ENCODE results near the gene MYOG. TPM values are rescaled to one million over a fixed set of nuclear protein-coding genes. Genes with fewer than 3 reads are reported as not detected.

Gene MYOG
- total RNA-seq, 4 donors from 2014 or later = not detected

DNA sequence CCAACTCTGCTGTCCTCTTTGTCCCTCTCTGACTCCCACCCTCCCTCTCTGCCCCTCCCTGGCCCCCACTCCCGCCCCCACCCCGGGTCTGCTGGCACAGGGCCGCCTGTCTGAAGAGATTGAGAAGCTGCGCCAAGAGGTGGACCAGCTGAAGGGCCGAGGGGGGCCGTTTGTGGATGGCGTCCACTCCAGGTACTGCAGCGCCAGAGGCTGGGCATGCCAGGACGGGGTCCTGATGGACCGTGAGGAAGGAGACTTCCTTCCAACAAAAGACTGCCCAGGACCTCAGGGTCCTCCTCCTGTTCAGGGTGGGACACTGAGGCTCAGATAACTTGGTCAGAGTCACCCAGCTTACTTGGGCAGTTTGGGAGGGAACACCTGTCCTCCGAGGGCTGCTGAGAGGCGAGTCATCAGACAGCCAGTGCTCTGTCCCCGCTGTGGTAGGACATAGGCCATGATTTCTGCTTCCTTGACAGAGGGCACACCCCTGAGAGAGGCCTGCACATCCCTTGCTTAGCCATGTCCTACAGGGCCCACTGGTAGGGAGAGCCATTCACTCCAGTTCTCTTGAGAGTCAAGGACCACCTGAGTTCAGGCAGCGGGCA lies 36.1 kb downstream of the MYOG start:
- Histone ChIP-seq H3K4me1 (no peaks in the 10 kb centered on the region), H3K9me3 (no peaks in the 10 kb centered on the region), H3K4me3 (no peak overlapping the region), H3K27me3 (no peaks in the 10 kb centered on the region), H3K36me3 (no peaks in the 10 kb centered on the region), H3K27ac (no peak overlapping the region)
- DNase-seq (ENCODE audit: low spot score in 2 of 2) = no peak
- TF ChIP-seq, protein P1, sequence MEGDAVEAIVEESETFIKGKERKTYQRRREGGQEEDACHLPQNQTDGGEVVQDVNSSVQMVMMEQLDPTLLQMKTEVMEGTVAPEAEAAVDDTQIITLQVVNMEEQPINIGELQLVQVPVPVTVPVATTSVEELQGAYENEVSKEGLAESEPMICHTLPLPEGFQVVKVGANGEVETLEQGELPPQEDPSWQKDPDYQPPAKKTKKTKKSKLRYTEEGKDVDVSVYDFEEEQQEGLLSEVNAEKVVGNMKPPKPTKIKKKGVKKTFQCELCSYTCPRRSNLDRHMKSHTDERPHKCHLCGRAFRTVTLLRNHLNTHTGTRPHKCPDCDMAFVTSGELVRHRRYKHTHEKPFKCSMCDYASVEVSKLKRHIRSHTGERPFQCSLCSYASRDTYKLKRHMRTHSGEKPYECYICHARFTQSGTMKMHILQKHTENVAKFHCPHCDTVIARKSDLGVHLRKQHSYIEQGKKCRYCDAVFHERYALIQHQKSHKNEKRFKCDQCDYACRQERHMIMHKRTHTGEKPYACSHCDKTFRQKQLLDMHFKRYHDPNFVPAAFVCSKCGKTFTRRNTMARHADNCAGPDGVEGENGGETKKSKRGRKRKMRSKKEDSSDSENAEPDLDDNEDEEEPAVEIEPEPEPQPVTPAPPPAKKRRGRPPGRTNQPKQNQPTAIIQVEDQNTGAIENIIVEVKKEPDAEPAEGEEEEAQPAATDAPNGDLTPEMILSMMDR (IDR thresholded peaks at IDR 0.05) = no peak
- TF ChIP-seq POLR2AphosphoS5 (IDR thresholded peaks at IDR 0.05) (no peak), EP300 (IDR thresholded peaks at IDR 0.05) (no peak), POLR2A (IDR thresholded peaks at IDR 0.05) (no peak)
- WGBS = 85% methylated on average over 11 of the region's 14 CpGs

DNA sequence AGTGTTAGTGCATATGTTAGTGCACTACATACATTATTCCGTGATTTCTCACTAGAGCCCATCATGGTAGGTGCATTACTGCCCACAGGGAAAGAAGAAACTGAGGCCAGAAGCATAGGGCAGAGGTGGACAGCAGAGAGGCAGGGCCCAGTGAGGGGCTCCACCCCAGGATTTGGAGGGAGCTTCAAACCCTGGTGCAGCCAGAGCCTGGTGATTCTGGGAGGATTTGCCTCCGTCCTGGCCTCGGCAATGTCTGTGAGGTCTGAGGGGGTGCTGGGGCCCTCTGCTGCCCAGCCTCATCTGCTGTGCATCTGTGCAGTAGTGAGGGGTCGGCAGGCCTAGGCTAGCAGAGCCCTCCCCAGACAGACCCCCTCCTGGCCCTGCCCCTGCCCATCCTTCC lies 36.7 kb downstream of the MYOG start:
- Histone ChIP-seq H3K27ac (no peak overlapping the region), H3K36me3 (no peaks in the 10 kb centered on the region), H3K4me1 (no peaks in the 10 kb centered on the region), H3K27me3 (no peaks in the 10 kb centered on the region), H3K4me3 (no peak overlapping the region), H3K9me3 (no peaks in the 10 kb centered on the region)
- WGBS = 75% methylated on average over 3 of the region's 4 CpGs
- DNase-seq (ENCODE audit: low spot score in 2 of 2) = no peak
- TF ChIP-seq EP300 (IDR thresholded peaks at IDR 0.05) (no peak), POLR2AphosphoS5 (IDR thresholded peaks at IDR 0.05) (no peak), POLR2A (IDR thresholded peaks at IDR 0.05) (no peak)
- TF ChIP-seq, protein P1 (IDR thresholded peaks at IDR 0.05) = no peak

DNA sequence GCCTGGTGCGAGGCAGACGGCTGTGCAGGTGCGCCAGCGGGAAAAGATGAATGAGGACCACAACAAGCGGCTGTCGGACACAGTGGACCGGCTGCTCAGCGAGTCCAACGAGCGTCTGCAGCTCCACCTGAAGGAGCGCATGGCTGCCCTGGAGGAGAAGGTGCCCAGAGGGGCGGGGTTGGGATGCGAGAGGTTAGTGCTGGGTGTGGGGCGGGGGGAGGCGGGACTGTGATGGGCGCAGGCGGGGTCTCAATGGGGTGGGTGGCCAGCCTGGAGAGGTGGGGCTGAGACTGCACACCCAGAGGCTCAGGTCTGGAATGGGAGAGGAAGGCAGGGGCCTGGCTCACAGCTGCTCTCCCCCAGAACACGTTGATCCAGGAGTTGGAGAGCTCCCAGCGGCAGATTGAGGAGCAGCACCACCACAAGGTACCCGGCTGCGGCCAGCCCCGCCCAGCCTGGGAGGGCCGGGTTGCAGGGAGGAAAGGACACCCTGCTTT lies 37.2 kb downstream of the MYOG start:
- 63% methylated on average over 21 of the region's 23 CpGs for WGBS
- no peaks in the 10 kb centered on the region for H3K4me1 ChIP-seq
- H3K36me3 ChIP-seq = no peaks in the 10 kb centered on the region
- no peak overlapping the region for H3K4me3 ChIP-seq
- TF ChIP-seq EP300 (IDR thresholded peaks at IDR 0.05) (no peak), POLR2A (IDR thresholded peaks at IDR 0.05) (no peak), POLR2AphosphoS5 (IDR thresholded peaks at IDR 0.05) (no peak)
- TF ChIP-seq, protein P1 (IDR thresholded peaks at IDR 0.05) = no peak
- no peak for DNase-seq (ENCODE audit: low spot score in 2 of 2)
- H3K27me3 ChIP-seq = no peaks in the 10 kb centered on the region
- no peak overlapping the region for H3K27ac ChIP-seq
- H3K9me3 ChIP-seq = no peaks in the 10 kb centered on the region

DNA sequence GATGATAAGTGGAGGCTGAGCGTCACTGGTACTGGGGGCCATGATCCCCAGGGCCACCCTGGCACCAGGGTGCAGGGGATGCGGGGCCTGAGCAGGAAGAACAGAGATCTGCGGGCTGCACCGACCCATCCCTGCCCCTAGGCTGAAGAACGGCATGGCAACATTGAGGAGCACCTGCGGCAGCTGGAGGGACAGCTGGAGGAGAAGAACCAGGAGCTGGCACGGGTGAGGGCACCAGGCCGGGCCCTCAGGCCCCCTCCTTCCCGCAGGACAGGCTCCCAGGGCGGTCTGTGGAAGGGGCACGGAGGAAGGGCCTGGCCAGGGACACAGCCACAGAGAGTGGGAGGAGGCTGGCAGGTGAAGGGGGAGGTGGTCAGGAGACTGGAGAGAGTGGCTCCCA lies 37.7 kb downstream of the MYOG start:
- no peaks in the 10 kb centered on the region for H3K4me1 ChIP-seq
- H3K36me3 ChIP-seq = no peaks in the 10 kb centered on the region
- TF ChIP-seq POLR2AphosphoS5 (IDR thresholded peaks at IDR 0.05) (no peak), POLR2A (IDR thresholded peaks at IDR 0.05) (no peak), EP300 (IDR thresholded peaks at IDR 0.05) (no peak)
- TF ChIP-seq, protein P1 (IDR thresholded peaks at IDR 0.05) = no peak
- no peak for DNase-seq (ENCODE audit: low spot score in 2 of 2)
- H3K9me3 ChIP-seq = no peaks in the 10 kb centered on the region
- no peak overlapping the region for H3K4me3 ChIP-seq
- H3K27me3 ChIP-seq = no peaks in the 10 kb centered on the region
- no peak overlapping the region for H3K27ac ChIP-seq
- WGBS = 74% methylated on average over 11 of the region's 11 CpGs

DNA sequence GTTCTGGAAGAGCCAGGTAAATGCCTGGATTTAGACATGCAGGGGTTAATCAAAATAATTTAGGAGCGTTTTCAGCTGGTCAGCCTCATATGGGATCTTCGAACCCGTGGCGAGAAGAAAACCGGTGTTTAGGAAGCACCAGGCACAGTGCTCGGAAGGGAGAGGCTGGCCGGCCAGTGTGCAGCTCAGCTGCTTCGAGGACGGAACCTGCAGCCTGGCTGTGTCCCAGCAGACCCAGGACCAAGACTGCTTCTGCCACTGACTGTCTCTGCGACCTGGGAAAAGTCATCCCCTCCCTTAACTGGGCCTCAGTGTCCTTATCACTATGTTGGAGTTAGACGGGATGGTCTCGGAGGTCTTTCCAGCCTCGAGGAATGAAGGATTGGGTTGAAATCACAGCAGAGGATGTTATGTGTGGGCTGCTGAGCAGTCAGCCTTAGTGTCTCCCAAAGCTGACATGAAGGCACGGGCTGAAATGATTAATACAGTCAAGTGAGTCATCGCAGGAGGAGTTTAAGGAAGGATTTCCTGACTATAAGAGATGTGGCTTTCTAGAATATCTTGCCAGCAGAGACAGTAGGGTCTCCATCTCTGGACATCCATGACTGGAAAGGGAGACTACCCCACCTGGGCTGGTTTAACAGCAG lies 38.7 kb downstream of the MYOG start:
- no peaks in the 10 kb centered on the region for H3K36me3 ChIP-seq
- WGBS = 58% methylated on average over 15 of the region's 15 CpGs
- H3K9me3 ChIP-seq = no peaks in the 10 kb centered on the region
- DNase-seq (ENCODE audit: low spot score in 2 of 2) = no peak
- no peak overlapping the region for H3K4me3 ChIP-seq
- H3K27ac ChIP-seq = no peak overlapping the region
- TF ChIP-seq, protein P1 (IDR thresholded peaks at IDR 0.05) = no peak
- no peak for TF ChIP-seq POLR2A (IDR thresholded peaks at IDR 0.05)
- H3K27me3 ChIP-seq = no peaks in the 10 kb centered on the region
- H3K4me1 ChIP-seq = no peaks in the 10 kb centered on the region

All from suprapubic skin (tissue), 4 donors.